Tibial nerve (tissue), 4 donors: ENCODE measurements around the gene SLC6A17. TPM values are rescaled to one million over a fixed set of nuclear protein-coding genes. Genes with fewer than 3 reads are reported as not detected.

Experiments used
- DNase-seq, 2 donors: peaks; one replicate each; pipeline ENCODE4 v3.0.0-alpha.2; 2019; ENCODE audit warnings: low spot score in 2 of 2
- H3K27ac ChIP-seq, 4 donors: fragments of 200-600 bp; sonication (generic) in 3 of 4; one replicate each; pipeline ENCODE4 v1.5.1; 2017 to 2019; ENCODE audit warnings: mild to moderate bottlenecking in 1 of 4
- H3K27me3 ChIP-seq, 2 donors: fragments of 200-600 bp; sonication (generic) in 1 of 2; one replicate each; pipeline versions ENCODE4 v1.5.1 to v1.6.0; 2017 to 2019
- H3K36me3 ChIP-seq, 3 donors: fragments of 200-600 bp; sonication (generic); one replicate each; pipeline ENCODE4 v1.5.1; 2018 to 2019
- H3K4me1 ChIP-seq, 4 donors: fragments of 200-600 bp; sonication (generic) in 3 of 4; one replicate each; pipeline ENCODE4 v1.5.1; 2017 to 2019
- H3K4me3 ChIP-seq, 4 donors: fragments of 200-600 bp; sonication (generic) in 3 of 4; one replicate each; pipeline ENCODE4 v1.5.1; 2017 to 2019; ENCODE audit warnings: mild to moderate bottlenecking in 1 of 4, moderate library complexity in 1 of 4
- H3K9me3 ChIP-seq, 4 donors: fragments of 200-600 bp; sonication (generic) in 3 of 4; one replicate each; pipeline ENCODE4 v1.5.1; 2017 to 2019
- CTCF ChIP-seq, 5 experiments: fragments of 200-600 bp in 3 of 5; fragments of 450-650 bp in 2 of 5; sonication (generic) in 3 of 5; IDR thresholded peaks; one replicate each; pipeline ENCODE4 v1.5.1; 2016 to 2019; ENCODE audit warnings: antibody characterized with exemption in 5 of 5, mild to moderate bottlenecking in 3 of 5, moderate library complexity in 2 of 5
- EP300 ChIP-seq, 2 donors: sonication (generic); formaldehyde crosslinking; IDR thresholded peaks; one replicate each; pipeline ENCODE4 v1.6.1; 2017; ENCODE audit warnings: antibody characterized with exemption in 2 of 2, mild to moderate bottlenecking in 1 of 2
- POLR2A ChIP-seq, 2 donors: fragments of 450-650 bp; IDR thresholded peaks; one replicate each; pipeline ENCODE4 v1.6.1; 2017; ENCODE audit warnings: antibody characterized with exemption in 2 of 2, mild to moderate bottlenecking in 2 of 2, moderate library complexity in 2 of 2
- WGBS, 2 donors: methylation state at CpG; one replicate each; pipeline ENCODE4 v1.1.5; 2018; 5-methylcytosine and 5-hydroxymethylcytosine counted together
- total RNA-seq, 4 donors: library from RNA; depleted of rRNA; stranded (reverse); fragments of >200 nt; gene quantifications; one replicate each; pipeline ENCODE4 v1.1.0, GENCODE V29; 2016

SLC6A17 gene
- total RNA-seq, 4 donors from 2014 or later: under 0.01 to 0.22 TPM; not detected in 2

GRCh38 chr1:110125810-110126209, 24.5 kb upstream of the SLC6A17 start:
- no peak for TF ChIP-seq POLR2A (IDR thresholded peaks at IDR 0.05)
- TF ChIP-seq EP300 (IDR thresholded peaks at IDR 0.05): no peak
- no peak for TF ChIP-seq CTCF (IDR thresholded peaks at IDR 0.05)
- no peak for DNase-seq
- Histone ChIP-seq H3K36me3 (no peaks in the 10 kb centered on the region), H3K4me3 (no peak overlapping the region), H3K27me3 (peaks cover 0 to 22% of the 10 kb centered on the region in 2 donors), H3K4me1 (peaks cover 0 to 11% (median 0%) of the 10 kb centered on the region in 4 donors), H3K27ac (no peak overlapping the region), H3K9me3 (peaks cover 0 to 18% (median 0%) of the 10 kb centered on the region in 4 donors)
- 93% methylated on average over 4 of the region's 4 CpGs for WGBS, 2 donors

DNA sequence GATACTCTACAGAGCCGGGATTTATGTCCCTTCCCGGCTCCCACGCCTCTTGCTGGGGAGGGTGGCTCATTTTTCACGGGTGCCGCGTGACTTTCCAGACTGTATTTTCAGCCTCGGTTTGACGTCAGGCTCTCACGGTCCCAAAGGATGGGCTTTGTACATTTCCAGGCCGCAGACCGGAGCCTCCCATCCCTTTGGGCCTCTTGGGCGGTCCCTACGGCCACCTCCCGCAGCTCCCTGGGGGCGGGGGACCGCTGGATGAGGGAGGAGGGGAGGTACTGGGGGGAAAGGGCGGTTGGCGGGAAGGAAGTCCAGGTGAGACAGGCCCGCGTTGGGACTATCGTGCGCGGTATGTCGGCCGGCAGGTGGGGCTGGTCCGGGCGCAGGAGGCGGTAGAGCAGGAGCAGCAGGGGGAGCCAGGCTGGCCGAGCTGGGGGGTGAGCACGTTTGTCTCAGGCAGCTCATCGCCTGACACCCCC, 20.1 kb upstream of the SLC6A17 start:
- H3K27ac ChIP-seq: no peak overlapping the region
- H3K4me3 ChIP-seq: no peak overlapping the region
- DNase-seq: no peak
- TF ChIP-seq POLR2A (IDR thresholded peaks at IDR 0.05) (no peak), CTCF (IDR thresholded peaks at IDR 0.05) (no peak), EP300 (IDR thresholded peaks at IDR 0.05) (no peak)
- H3K4me1 ChIP-seq: peaks cover 0 to 11% (median 0%) of the 10 kb centered on the region in 4 donors
- H3K36me3 ChIP-seq: no peaks in the 10 kb centered on the region
- H3K9me3 ChIP-seq: peaks cover 0 to 10% (median 0%) of the 10 kb centered on the region in 4 donors
- 3 to 6% methylated on average over 28 to 31 of the region's 31 CpGs for WGBS, 2 donors
- H3K27me3 ChIP-seq: peaks cover 0 to 26% of the 10 kb centered on the region in 2 donors

GRCh38 chr1:110130989-110131388, 19.3 kb upstream of the SLC6A17 start:
- Histone ChIP-seq H3K27ac (no peak overlapping the region), H3K4me1 (peaks cover 0 to 11% (median 0%) of the 10 kb centered on the region in 4 donors), H3K36me3 (no peaks in the 10 kb centered on the region), H3K4me3 (no peak overlapping the region), H3K27me3 (peaks cover 0 to 26% of the 10 kb centered on the region in 2 donors), H3K9me3 (peaks cover 0 to 6% (median 0%) of the 10 kb centered on the region in 4 donors)
- 51 to 70% methylated on average over 7 of the region's 7 CpGs for WGBS, 2 donors
- TF ChIP-seq CTCF (IDR thresholded peaks at IDR 0.05) (no peak), EP300 (IDR thresholded peaks at IDR 0.05) (no peak)
- no peak for DNase-seq

DNA sequence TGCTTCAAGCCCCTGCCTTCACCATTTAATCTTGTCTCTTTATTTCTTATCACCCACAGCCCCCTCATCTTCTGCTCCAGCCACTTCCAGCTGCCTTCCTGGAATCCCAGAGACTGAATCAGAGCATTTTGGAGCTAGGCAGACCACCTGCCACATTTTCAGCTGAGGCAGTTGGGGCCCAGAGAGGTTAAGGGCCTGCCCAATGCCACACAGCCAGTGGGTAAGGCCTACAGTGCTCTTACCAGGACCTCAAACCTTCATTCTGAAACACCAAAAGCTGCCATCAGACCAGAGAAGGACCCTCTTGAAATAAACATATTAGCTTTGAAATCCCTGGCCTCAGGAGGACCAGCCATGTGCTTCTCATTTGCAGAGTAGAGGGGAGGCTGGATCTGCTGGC, 17.6 kb upstream of the SLC6A17 start:
- H3K4me3 ChIP-seq: no peak overlapping the region
- TF ChIP-seq CTCF (IDR thresholded peaks at IDR 0.05): no peak
- TF ChIP-seq POLR2A (IDR thresholded peaks at IDR 0.05): no peak
- no peak for TF ChIP-seq EP300 (IDR thresholded peaks at IDR 0.05)
- H3K27ac ChIP-seq: no peak overlapping the region
- H3K27me3 ChIP-seq: peaks cover 0 to 35% of the 10 kb centered on the region in 2 donors
- H3K9me3 ChIP-seq: no peaks in the 10 kb centered on the region
- no peak for DNase-seq
- no peaks in the 10 kb centered on the region for H3K36me3 ChIP-seq
- peaks cover 0 to 11% (median 0%) of the 10 kb centered on the region in 4 donors for H3K4me1 ChIP-seq

- DNase-seq: no peak
- Histone ChIP-seq H3K4me1 (peaks cover 0 to 11% (median 0%) of the 10 kb centered on the region in 4 donors), H3K27me3 (peaks cover 0 to 42% of the 10 kb centered on the region in 2 donors), H3K9me3 (no peaks in the 10 kb centered on the region), H3K4me3 (no peak overlapping the region), H3K27ac (no peak overlapping the region), H3K36me3 (no peaks in the 10 kb centered on the region)
- WGBS, 2 donors: 75 to 81% methylated on average over 4 of the region's 4 CpGs
- TF ChIP-seq EP300 (IDR thresholded peaks at IDR 0.05): no peak
- no peak for TF ChIP-seq POLR2A (IDR thresholded peaks at IDR 0.05)
- no peak for TF ChIP-seq CTCF (IDR thresholded peaks at IDR 0.05)
Measured at GRCh38 chr1:110133436-110133835, 16.9 kb upstream of the SLC6A17 start.
